Skeletal muscle satellite cell (primary cell): ENCODE results near the gene SPOP.
"Not testable (repeated sequence)": the region's sequence is repeated elsewhere in the genome, so short reads cannot be mapped to it uniquely, and the experiment has no call there.

Source experiments
- H3K27me3 ChIP-seq: 2 replicates; pipeline ENCODE4 v1.7.0; 2013; ENCODE audit warnings: low read length; ENCODE audit not compliant: control insufficient read depth, insufficient read depth
- H3K36me3 ChIP-seq: 2 replicates; pipeline ENCODE4 v1.7.0; 2013; ENCODE audit warnings: mild to moderate bottlenecking, control low read depth, low read length; ENCODE audit not compliant: insufficient read depth
- H3K4me1 ChIP-seq: 2 replicates; pipeline ENCODE4 v1.7.0; 2013; ENCODE audit warnings: low read length; ENCODE audit not compliant: control insufficient read depth, insufficient read depth
- H3K4me2 ChIP-seq: 2 replicates; pipeline ENCODE4 v1.7.0; 2013; ENCODE audit warnings: mild to moderate bottlenecking, low read length
- H3K4me3 ChIP-seq: 2 replicates; pipeline ENCODE4 v1.7.0; 2013; ENCODE audit warnings: low read length
- H3K9ac ChIP-seq: 2 replicates; pipeline ENCODE4 v1.7.0; 2013; ENCODE audit warnings: mild to moderate bottlenecking, low read depth, low read length, moderate library complexity
- H3K9me3 ChIP-seq: replicated peaks from 2 replicates; pipeline ENCODE4 v1.7.0; 2013; ENCODE audit warnings: mild to moderate bottlenecking, control low read depth, low read length

The SPOP gene

DNA sequence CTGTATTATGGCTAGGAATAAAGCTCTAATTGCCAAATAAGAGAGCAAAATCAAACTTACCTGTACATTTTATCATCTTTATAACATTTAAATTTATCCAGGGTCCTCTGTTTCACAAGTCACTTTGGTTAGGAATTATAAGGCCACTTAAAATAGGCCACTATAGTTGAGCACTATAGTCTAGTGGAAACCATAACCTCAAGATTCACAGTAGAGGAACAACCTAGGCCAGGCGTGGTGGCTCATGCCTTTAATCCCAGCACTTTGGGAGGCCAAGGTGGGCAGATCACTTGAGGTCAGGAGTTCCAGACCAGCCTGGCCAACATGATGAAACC lies 31.9 kb downstream of the SPOP start:
- H3K4me3 ChIP-seq = peak overlapping the region; percentile 64
- H3K27me3 ChIP-seq, H3K36me3 ChIP-seq, H3K9me3 ChIP-seq: not testable (repeated sequence)
- H3K4me1 ChIP-seq = peaks cover 33% of the 10 kb centered on the region
- peak overlapping the region; percentile 79 for H3K9ac ChIP-seq
- peak overlapping the region; percentile 84 for H3K4me2 ChIP-seq

DNA sequence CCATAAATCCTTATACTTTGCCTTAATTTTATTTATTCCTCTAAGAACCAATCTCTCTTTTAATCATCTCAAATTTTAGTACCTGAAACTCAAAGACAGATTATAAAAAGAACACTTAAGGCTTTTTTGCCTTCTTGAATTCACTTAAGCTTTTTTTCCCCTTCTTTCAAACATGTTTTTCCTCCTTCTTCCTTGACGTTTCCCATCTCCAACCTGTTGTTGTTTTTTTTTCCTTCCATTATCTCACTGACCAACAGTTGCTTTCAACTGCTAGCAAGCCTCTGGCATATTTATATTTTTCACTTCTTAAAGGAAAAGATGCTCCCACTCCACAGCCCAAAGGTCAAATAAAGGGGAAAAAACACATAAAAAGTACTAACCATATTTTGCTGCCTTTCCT lies 32.2 kb downstream of the SPOP start:
- Histone ChIP-seq H3K9me3 (no peaks in the 10 kb centered on the region), H3K27me3 (no peaks in the 10 kb centered on the region), H3K36me3 (peaks cover 3% of the 10 kb centered on the region), H3K9ac (peak overlapping the region; percentile 79), H3K4me3 (peak overlapping the region; percentile 64), H3K4me2 (peak overlapping the region; percentile 84), H3K4me1 (peaks cover 33% of the 10 kb centered on the region)

DNA sequence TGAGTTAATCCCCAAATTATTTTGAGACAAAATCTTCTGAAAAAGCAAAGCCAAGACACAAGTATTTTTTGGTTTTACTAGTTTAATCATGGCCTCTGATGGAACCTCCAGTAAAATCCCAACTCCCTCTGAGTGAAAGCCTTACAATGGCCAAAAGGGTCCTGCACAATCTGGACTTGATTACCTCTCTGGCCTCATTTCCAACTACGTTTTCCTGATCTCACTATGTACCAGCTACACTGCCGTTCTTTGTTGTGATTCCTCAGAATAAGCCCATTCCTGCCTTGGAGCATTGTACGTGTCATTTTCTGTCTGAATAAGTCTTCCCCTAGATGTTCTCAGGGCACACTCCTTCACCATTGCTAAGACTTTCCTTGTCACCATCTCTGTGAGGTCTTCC lies 37.3 kb downstream of the SPOP start:
- H3K27me3 ChIP-seq = no peaks in the 10 kb centered on the region
- no peak overlapping the region for H3K9ac ChIP-seq
- peaks cover 35% of the 10 kb centered on the region for H3K4me1 ChIP-seq
- H3K4me2 ChIP-seq = no peak overlapping the region
- no peak overlapping the region for H3K4me3 ChIP-seq
- H3K9me3 ChIP-seq = no peaks in the 10 kb centered on the region
- peaks cover 3% of the 10 kb centered on the region for H3K36me3 ChIP-seq

DNA sequence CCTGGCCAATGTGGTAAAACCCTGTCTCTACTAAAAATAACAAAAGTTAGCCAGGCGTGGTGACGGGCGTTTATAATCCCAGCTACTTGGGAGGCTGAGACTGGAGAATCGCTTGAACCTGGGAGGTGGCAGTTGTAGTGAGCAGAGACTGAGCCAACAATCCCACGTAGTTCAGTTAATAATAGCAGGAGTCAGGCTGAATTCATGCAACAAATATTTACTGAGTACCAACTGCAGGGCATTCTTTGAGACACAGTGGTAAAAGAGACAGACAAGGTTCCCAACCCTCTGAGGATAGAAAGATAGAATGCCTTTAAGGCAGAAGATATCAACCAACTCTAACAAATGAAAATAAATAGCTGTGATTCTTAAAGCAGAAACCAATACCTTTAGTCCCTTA lies 39.1 kb downstream of the SPOP start:
- no peak overlapping the region for H3K9ac ChIP-seq
- H3K9me3 ChIP-seq = no peaks in the 10 kb centered on the region
- H3K27me3 ChIP-seq = no peaks in the 10 kb centered on the region
- no peak overlapping the region for H3K4me3 ChIP-seq
- peaks cover 39% of the 10 kb centered on the region for H3K4me1 ChIP-seq
- H3K4me2 ChIP-seq = no peak overlapping the region
- H3K36me3 ChIP-seq = peaks cover 3% of the 10 kb centered on the region

DNA sequence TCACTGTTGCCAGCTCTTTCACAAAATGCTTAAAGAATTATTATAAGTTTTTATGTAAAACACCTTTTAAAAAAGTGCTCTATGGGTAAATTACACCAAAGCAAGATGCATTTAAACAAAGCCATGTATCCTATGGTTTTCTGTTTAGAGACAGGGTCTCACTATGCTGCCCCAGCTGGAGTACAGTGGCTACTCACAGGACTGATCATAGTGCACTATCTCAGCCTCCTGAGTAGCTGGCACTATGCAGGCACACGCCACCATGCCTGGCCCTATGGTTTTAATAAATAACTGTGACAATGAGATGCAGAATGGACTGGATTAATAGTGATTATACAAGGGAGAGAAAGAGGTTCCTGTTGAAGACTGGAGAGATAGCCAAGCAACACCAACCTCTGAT lies 40.2 kb downstream of the SPOP start:
- H3K36me3 ChIP-seq = peaks cover 7% of the 10 kb centered on the region
- no peak overlapping the region for H3K4me2 ChIP-seq
- no peak overlapping the region for H3K4me3 ChIP-seq
- no peaks in the 10 kb centered on the region for H3K9me3 ChIP-seq
- no peak overlapping the region for H3K9ac ChIP-seq
- peaks cover 41% of the 10 kb centered on the region for H3K4me1 ChIP-seq
- no peaks in the 10 kb centered on the region for H3K27me3 ChIP-seq

DNA sequence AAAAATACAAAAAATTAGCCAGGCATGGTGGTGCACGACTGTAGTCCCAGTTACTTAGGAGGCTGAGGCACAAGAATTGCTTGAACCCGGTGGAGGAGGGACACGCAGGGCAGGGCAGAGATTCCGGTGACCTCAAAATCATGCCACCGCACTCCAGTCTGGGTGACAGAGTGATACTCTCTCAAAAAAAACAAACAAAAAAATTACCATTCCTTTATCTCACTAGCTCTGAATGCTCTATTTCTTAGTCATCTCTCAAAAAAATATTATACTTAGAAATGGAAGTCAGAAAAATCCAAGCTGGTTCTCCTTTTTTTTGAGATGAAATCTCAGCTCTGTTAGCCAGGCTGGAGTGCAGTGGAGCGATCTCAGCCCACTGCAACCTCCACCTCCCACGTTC lies 40.8 kb downstream of the SPOP start:
- no peak overlapping the region for H3K4me3 ChIP-seq
- no peak overlapping the region for H3K9ac ChIP-seq
- H3K4me2 ChIP-seq = peak overlapping the region; percentile 19
- peaks cover 41% of the 10 kb centered on the region for H3K4me1 ChIP-seq
- H3K9me3 ChIP-seq = no peaks in the 10 kb centered on the region
- H3K27me3 ChIP-seq = no peaks in the 10 kb centered on the region
- H3K36me3 ChIP-seq = peaks cover 5% of the 10 kb centered on the region

DNA sequence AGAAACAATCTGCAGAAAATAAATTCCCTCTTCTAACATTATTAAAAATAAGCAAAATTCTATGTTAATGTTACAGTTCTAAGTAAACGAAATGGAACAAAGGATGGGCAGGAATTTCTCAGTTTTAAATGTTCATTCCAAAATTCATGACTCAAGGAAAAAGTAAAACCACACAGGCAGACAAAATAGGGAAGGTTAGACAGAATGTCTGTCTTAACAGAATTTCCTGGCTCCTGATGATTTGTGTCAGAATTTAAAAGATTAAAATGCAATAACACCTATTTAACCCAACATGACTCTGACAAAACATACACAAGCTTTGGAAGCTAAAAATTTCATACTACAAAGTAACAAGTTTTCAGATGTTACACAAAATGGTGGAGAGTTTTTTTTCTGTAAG lies 42.8 kb downstream of the SPOP start:
- peaks cover 41% of the 10 kb centered on the region for H3K4me1 ChIP-seq
- no peaks in the 10 kb centered on the region for H3K27me3 ChIP-seq
- H3K4me2 ChIP-seq = no peak overlapping the region
- no peaks in the 10 kb centered on the region for H3K9me3 ChIP-seq
- H3K9ac ChIP-seq = no peak overlapping the region
- H3K4me3 ChIP-seq = no peak overlapping the region
- H3K36me3 ChIP-seq = peaks cover 5% of the 10 kb centered on the region

DNA sequence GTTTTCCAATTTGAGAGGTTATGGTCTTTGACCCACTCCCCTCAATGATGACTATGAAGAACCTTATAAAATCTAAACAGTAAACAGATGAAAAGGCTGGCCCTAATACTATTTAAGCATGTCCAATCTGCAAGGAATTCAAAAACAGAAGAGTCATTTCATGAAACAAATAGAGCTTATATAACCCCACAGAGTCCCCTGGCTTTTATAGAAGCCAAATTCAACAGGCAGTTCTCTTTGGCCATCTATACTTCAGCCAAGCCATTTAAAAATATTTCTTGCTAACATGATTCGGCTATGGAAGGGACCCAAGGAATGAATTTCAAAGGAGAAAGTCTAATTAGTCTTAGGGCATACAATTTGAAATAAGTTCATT lies 43.4 kb downstream of the SPOP start:
- H3K4me1 ChIP-seq = peaks cover 41% of the 10 kb centered on the region
- H3K4me3 ChIP-seq = no peak overlapping the region
- H3K4me2 ChIP-seq = no peak overlapping the region
- H3K9ac ChIP-seq = no peak overlapping the region
- no peaks in the 10 kb centered on the region for H3K9me3 ChIP-seq
- peaks cover 5% of the 10 kb centered on the region for H3K36me3 ChIP-seq
- H3K27me3 ChIP-seq = no peaks in the 10 kb centered on the region

DNA sequence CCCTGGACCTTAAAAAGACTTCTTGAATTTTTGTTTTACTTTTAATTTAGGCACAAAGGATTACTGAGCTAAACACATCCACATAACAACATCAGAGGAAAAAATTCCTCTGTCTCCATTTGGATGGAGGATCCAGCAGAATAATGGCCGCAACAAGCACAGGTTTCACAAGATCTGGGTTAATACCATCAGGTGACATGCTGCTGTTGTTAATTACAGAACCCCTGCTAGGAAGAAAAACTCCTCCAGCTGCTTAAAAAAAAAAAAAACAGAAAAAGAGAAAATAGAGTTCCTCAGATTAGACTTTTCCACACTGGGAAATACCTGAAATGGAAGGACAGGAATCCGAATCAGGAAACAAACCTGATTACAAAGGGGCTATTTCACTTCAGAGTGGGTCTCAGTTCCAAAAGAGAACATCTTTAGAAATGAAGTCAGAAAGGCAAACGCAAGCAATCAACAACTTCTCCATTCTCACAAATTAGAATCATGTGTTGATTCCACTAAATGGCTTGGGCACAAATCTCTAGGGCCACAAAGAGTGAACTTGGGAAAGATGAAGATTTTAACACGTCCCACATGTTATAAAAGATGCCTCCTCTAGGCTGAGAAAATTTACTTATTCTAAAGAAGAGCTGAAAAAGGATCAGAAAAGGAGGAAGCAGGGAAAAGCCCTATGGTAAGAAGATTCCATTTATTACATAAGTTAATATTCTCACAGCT lies 44.0 kb downstream of the SPOP start:
- Histone ChIP-seq H3K4me2 (no peak overlapping the region), H3K9ac (no peak overlapping the region), H3K9me3 (no peaks in the 10 kb centered on the region), H3K27me3 (no peaks in the 10 kb centered on the region), H3K4me1 (peaks cover 41% of the 10 kb centered on the region), H3K36me3 (peaks cover 5% of the 10 kb centered on the region), H3K4me3 (no peak overlapping the region)

DNA sequence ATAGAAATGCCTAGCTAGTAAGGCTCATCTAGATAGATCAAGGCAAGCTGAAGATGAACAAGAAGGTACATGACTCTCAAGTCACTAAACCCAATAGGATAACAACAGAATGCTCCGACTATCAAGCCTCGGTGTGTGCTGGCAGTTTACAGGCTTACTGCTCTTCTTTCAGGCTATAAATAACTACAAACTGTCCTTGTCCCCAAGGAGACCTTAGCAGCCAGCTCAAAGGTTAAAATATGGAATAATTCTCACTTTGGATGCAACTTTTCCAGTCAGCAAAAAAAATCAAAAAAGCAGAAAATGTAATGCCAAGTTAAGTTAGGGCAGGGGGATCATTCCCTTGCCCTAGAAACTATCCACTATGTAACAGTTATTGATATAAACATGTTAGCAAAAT lies 44.6 kb downstream of the SPOP start:
- peaks cover 37% of the 10 kb centered on the region for H3K4me1 ChIP-seq
- H3K27me3 ChIP-seq = no peaks in the 10 kb centered on the region
- no peak overlapping the region for H3K4me2 ChIP-seq
- peaks cover 5% of the 10 kb centered on the region for H3K36me3 ChIP-seq
- H3K9ac ChIP-seq = no peak overlapping the region
- no peaks in the 10 kb centered on the region for H3K9me3 ChIP-seq
- H3K4me3 ChIP-seq = no peak overlapping the region

DNA sequence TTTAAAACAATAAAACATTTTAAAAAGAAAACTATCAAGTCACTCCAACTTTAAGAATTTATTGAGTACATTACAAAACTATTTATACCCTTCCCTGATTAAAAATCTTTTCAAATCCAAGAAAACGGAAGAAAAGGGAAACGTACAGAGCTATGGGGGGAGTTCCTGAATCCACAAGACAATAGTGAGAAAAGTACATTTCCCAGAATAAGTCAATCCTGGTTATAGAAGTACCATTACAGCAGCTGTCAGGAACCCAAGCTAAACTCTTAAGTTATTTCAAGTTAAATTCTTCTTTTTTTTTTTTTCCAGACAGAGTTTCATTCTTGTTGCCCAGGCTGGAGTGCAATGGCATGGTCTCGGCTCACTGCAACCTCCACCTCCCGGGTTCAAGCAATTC lies 45.7 kb downstream of the SPOP start:
- peaks cover 28% of the 10 kb centered on the region for H3K4me1 ChIP-seq
- H3K4me3 ChIP-seq = no peak overlapping the region
- H3K27me3 ChIP-seq = no peaks in the 10 kb centered on the region
- H3K9ac ChIP-seq = no peak overlapping the region
- H3K9me3 ChIP-seq = no peaks in the 10 kb centered on the region
- H3K36me3 ChIP-seq = peaks cover 5% of the 10 kb centered on the region
- H3K4me2 ChIP-seq = no peak overlapping the region

DNA sequence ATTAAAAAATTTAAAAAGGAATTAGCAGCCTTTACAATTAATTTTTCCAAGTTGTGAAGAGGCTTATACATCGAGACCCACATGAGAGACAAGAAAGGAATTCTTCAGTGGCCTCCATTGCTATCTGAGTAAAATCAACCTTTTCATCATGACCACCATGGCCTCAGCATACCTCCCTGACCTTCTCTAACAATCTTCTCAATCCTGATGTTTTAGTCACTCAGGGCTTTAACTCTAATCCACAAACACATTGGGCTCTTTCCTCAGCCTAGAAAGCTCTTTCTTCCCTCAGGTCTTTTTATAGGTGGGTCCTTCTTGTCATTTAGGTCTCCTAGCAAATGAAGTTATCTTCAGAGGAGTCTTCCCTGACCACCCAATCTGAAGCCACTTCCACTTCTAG lies 46.4 kb downstream of the SPOP start:
- Histone ChIP-seq H3K36me3 (peaks cover 5% of the 10 kb centered on the region), H3K4me2 (no peak overlapping the region), H3K9me3 (no peaks in the 10 kb centered on the region), H3K9ac (no peak overlapping the region), H3K4me1 (peaks cover 21% of the 10 kb centered on the region), H3K27me3 (no peaks in the 10 kb centered on the region), H3K4me3 (no peak overlapping the region)
